Stimulated activated CD4-positive, alpha-beta T cell treated with anti-CD3 and anti-CD28 coated beads, Interleukin-15, amount 100 ng/mL, for 1 hour (primary cell): ENCODE measurements around the gene FOXJ1.
"Not testable (repeated sequence)": the region's sequence is repeated elsewhere in the genome, so short reads cannot be mapped to it uniquely, and the experiment has no call there.

ENCODE experiments used
- DNase-seq, 2 donors: peaks; one replicate each; pipeline ENCODE4 v3.0.0-alpha.2; 2020; ENCODE audit warnings: low read depth in 1 of 2, low spot score in 1 of 2

FOXJ1 gene, protein sequence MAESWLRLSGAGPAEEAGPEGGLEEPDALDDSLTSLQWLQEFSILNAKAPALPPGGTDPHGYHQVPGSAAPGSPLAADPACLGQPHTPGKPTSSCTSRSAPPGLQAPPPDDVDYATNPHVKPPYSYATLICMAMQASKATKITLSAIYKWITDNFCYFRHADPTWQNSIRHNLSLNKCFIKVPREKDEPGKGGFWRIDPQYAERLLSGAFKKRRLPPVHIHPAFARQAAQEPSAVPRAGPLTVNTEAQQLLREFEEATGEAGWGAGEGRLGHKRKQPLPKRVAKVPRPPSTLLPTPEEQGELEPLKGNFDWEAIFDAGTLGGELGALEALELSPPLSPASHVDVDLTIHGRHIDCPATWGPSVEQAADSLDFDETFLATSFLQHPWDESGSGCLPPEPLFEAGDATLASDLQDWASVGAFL

DNA sequence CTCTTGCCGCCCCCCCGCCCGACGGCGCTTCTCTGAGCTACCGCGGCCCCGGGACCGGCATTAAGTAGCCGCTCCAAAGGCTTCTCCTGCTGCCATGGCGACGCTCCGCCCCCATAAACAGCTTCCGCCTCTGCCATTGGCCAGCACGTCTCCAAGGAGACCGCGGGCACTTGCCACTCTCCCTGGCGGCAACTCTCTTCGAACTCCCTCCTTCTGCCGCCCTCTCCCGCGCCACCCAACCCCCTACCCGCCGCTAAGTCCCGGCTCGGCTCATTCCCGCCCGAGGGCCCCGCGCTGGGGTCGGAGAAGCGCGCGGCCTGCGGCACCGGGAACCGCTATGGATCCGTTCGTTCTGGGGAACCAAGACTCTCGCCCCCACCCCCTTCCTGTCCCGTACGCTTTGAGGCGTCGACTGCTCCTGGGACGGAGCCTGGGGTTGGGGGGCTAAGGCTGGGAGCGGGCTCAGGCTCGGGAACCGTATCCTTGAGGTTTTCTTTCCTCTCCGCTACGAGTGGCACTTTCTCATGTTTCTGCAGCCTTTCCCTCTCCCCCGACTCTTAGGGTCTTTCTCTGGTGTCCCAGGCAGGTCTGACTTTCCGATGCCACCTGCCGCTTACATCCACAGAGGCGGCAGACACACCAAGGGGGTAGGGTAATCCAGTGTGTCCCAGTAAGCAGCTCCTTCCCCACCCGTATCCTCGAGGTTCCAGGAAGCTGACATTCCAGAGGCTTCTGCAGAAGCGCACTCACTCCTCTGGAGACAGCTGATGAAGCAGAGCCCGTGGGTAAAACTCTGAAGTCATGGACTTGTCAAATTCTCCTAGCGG is at the start of gene FOXJ1:
FOXJ1 (minus strand) TSS at position 34 of the 827 bp plus-strand sequence. CDS start 850 bp downstream, outside the sequence.
- DNase-seq = peak; percentile 81 to 83

DNA sequence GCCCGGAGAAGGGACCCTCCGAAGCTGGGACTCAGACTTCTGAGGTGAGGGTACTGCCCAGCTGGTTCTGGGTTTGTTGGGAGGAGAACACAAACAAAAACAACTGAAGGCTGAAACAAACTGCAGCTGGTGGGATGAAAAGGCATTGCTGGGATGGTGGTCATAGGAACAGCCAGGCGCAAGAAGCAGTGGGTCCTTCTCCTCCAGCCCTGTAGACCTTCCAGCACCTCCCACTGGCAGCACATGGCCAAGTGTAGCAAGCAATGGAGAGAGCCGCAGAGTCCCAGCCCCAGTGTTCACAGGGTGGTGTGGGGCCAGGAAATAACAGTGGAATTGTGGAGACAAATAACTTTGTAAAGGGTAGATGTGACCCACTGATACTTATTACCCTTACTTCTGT is 48.7 kb upstream of the FOXJ1 start:
- DNase-seq = no peak

DNA sequence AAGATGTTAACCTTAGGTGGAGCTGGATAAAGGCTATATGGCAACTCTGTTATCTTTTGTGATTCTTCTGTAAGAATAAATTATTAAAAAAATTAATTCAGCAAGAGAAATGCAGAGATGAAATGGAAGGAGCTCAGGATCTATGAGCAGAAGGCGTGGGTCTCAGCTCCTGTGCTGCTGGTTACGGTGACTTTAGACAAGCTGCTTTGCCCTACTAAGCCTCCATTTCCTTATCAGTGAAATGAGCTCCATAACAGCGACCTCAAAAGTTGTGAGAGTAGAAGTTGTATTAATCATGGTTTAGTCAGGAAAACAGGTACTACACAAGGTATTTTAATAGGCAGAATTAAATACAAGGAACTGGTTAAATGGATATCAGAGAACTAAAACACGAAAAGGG is 48.2 kb upstream of the FOXJ1 start:
- no peak for DNase-seq

DNA sequence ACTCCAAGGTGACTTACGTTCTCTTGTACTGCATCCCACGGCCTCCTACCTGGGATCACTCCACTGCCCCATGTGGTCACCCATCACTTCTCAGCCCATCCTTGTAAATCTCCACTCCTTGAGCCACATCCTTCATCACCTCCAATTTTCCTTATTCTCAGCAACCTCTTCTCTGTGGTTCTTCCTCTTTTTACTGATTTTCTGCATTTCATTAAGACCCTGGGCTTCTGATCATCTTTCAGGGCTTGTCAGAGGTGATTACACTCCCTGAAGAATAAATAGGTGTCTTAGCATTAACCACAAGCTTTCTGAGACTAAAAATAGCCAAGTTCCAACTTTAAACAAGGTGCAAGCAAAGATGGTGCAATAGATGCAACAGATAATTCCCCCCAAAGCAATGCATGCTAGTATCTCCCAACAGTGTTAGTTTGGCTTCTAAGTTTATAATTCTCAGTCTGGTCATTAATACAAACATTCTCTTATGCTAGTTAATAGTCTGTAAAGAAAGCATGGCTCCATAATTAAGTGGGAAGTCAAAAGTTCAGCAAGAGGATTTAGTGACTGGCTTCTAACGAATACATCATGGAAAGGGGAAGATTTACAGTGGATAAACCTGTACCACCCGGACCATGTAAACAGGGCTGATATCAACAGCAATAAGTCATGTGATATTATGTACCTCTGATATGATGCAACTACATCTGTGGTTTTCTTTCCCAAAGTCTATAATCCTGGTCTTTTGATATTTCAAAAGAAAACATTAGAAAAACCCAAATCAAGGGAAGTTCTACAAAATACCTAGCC is 47.4 kb upstream of the FOXJ1 start:
- DNase-seq = no peak

DNA sequence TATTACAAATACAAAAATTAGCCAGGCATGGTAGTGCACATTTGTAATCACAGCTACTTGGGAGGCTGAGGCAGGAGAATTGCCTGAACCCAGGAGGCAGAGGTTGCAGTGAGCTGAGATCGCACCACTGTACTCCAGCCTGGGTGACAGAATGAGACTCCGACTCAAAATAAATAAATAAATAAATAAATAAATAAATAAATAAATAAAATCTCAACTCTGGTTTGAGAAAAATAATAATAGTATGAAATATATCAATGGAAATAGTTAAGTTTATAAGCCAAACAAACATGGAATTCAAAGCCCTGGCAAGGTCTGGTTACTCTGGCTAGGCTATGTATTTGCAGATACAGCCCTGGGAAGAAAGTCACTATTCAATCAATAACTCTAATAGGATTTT is 45.7 kb upstream of the FOXJ1 start:
- DNase-seq = not testable (repeated sequence)

DNA sequence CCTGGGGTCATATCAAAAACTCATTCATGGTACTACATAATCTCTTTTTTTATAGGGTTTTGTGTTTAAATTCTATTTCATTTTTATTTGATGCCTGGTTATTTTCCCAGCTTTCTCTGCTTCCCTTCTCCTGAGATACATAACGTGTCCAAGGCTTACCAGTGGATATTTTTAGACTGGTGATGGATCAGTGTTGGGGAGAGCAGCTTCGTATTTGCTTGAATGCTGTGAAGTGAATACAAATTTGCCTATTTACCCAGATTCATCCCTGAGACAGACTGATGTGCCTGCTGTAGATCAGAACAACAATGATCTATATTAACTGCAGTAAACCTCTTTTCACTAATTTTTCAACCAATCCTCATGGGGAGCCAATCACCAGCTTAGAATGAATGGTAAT is 43.2 kb upstream of the FOXJ1 start:
- no peak for DNase-seq

DNA sequence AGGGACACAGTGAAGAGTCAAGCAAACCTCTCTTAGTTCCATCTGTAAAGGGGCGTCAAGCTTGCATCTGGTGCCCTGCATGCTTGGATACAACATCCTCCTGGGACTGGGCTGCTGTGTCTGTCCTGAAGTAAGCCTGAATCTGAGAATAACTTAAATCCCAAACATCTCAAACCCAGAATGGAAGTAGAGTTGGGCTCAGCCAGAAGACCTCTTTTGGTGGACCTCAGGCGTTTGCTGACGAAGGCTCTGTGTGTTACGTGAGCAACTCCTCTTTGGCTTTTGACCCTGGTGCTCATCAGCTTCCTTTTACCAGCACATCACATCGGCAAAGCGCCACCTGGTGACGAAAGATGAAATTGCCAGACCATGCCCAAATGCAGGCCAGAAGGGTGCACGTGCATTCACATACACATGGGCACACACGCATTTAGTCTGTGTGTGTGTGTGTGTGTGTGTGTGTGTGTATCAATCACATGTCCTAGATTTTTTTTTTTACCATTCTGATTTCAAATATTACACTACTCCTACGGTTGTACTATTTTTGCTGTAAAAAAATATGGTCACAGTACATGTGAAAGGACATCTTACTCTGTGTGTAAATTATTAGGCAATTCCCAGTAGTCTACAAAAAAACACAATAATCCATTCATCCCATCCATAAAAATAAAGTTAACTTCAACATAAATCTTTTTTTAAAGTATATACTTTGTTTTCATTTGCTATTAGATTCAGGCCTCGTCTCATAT is 41.1 kb upstream of the FOXJ1 start:
- peak; percentile 84 to 94 for DNase-seq

DNA sequence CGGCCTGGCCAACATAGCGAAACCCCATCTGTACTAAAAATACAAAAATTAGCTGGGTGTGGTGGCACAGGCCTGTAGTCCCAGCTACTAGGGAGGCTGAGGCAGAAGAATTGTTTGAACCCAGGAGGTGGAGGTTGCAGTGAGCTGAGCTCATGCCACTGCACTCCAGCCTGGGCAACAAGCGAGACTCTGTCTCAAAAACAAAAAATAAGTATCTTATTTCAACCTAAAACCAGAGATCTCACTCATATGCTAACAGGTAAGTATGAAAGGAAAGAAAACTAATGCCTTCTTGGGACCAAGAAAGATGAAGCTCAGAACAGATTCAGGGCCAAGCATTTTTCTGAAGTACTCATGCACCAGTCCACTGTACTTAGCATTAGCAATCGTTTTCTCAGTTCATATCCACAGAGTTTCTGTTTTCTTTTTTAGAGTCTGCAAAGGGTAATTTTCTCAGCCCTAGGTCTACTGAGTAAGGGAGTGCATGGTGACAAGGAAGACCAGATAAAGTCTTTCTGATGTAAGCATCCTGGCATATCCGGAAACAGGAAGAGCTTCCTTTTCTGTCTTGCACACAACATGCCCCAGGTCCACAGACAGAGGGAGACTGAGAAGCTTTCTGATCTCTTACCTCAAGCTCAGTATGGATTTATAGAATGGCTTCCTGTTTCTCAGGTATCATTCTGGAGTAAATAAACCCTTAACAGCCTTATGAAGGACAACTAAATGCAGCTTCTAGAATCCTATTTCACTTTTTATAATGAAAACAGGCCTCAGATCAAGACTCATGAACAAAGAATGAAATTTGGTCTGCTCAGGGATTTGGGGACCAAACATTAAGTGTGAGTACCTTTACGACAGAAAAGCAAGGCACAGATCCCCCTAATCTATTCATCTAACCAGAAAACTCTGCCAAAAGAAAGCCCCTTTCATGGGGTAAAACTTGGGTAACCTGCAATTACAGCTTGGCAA is 38.7 kb upstream of the FOXJ1 start:
- no peak for DNase-seq

DNA sequence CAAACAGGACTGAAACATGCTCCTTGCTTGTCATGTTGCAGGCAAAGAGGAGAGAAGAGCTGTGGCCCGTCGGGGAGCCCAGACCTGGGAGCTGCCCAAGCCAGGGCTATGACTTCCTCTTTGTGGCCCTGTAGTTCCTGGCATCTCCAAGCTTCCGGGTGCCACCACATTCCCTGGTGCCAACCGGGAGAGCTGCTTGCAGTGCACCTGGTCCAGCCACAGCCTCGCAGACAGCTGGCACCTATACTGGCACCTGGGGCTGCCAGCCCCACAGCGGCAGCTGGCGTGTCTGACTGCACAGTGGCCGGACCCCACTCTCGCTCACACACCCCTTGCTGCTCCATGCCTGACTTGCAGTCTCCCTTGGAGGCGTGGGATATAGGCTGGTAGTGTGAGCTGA is 37.1 kb upstream of the FOXJ1 start:
- DNase-seq = no peak

DNA sequence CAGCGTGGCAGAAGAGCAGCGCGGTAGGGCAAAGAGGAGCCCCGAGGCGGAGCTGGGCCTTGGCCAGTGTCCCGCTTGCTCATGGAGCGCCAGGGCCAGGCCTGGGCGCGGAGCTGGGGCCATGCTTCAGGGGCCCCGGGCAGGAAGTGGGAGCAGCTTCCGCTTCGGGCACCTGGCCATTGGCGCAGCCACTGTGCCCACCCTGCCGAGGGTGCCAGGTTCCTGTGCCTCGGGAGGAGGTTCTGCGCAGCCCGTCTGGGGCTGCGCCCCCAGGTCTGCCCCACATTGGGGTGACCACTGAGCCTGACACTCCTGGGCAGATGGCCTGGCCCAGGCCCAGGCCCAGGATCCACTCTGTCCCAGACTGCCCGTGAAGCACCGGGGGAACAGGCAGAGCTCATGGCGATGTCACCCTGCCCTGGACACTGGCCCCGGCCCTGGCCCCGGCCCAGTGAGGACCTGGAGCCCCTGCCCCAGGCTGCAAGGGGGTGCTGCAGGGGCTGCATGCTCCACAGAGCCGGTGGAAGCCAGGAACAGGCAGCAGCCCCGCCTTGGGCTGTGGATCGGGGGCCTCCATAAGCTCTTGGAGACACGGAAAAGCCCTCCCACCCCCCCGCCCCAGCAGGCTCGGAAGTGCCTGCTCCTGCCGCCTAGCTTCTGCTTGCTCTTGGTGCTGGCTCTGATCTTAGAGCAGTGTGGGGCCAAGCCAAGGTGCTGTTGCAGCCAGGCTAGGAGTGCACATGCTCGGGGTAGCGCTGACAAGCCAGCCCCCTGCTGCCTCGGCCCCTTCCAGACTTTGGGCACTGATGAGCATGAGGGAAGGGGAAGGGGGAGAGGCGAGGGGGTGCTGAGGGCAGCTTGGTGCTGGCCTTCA is 35.9 kb upstream of the FOXJ1 start:
- no peak for DNase-seq

DNA sequence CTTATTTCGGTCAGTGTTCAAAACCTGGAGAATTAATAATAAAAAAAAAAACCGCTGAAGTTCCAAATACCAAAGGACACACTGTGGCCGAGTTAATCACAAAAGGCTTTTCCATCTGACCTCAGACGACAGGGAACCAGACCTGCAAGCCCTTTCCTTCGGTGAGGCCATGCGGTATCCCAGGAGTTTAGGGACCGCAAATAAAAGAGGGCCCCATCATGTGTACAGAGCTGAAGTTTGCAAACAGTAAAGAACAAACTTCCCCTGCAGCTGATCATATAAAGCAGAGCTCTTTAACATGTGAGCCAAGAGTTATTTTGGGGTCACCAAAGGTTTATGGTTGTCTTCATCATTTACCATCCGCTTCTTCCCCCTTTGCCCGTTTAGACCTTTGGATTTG is 33.0 kb upstream of the FOXJ1 start:
- DNase-seq = no peak

DNA sequence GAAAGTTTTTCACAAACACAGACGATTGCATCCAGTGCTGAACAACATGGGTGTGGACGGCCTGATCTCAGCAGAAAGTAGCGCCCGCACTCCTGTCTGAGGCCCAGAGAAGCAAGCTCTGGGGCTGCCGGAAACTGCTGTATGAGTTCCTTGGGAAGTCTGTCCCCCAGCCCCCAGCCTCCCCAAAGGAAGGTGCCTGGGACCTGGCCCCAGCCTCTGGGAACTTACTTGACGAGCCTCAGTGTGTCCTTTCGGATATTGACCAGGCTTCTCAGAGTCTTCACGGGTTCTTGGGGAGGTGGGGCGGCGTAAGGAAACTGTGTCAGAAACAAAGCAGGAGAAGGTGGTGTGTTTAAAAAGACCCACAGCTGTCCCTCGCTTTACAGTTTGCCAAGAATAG is 32.4 kb upstream of the FOXJ1 start:
- DNase-seq = no peak

DNA sequence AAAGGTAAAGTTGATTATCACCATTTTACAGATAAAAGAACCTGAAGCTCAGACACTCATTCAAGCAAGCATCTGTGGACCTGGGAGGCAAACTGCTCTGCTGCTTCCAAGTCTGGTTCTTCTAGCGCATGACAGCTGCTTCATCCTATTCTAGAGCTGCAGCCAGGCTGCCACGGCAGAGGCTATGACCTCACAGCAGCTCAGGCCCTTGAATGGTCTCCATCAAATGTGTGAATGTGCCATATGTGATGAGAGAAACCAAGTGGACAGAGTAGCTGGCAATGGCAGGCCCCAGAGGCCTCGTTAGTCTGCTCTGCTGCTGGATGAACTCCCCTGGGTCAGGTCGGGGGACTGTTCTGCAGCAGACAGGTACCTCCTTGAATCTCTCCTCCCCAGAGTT is 30.7 kb upstream of the FOXJ1 start:
- no peak for DNase-seq

DNA sequence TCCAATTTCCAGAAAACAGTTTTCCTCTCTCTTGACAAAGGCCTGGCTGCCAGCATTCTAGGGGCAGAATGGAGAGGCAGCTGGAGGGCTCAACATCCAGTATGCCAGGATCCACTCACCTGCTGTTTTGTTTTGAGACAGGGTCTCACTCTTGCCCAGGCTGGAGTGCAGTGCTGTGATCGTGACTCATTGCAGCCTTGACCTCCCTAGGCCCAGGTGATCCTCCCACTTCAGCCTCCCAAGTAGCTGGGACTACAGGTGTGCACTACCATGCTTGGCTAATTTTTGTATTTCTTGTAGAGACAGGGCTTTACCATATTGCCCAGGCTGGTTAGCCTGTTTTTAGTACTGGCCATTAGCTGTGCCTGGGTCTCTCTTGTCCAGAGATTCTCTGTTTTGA is 29.1 kb upstream of the FOXJ1 start:
- no peak for DNase-seq

DNA sequence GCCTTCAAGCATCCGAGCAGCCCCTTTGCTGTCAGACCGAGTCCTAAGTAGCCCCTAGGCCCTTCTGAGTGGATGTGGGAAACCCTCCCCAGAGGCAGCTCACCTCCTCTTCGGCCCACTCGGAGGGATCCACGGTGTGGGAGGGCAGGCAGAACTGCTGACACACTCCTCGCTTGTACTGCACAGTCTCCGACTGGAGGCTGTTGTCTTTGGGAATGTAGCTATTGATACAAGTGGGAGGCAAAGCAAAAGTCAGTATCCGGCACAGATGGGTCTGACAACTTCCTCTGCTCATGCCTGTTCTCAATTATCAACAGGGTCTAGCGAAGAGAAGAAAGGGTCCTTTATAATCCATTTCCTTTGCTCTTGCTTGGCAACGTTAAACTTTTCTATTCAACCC is 25.9 kb upstream of the FOXJ1 start:
- no peak for DNase-seq

DNA sequence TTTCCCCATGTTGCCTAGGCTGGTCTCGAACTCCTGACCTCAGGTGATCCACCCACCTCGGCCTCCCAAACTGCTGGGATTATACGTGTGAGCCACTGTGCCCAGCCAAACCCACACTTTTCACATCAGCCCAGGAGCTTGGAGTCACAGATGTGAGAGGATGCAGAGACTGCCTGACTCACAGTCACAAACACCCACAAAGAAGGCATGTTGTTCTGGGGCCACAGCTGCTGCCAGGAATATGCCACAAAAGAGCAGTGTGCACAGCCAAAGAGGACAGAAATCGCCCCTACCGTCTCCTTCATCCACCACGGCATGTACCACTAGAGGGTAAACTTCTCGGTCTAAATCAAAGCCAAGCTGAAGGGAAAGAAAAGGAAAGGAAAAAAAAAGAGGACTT is 25.1 kb upstream of the FOXJ1 start:
- DNase-seq = no peak

DNA sequence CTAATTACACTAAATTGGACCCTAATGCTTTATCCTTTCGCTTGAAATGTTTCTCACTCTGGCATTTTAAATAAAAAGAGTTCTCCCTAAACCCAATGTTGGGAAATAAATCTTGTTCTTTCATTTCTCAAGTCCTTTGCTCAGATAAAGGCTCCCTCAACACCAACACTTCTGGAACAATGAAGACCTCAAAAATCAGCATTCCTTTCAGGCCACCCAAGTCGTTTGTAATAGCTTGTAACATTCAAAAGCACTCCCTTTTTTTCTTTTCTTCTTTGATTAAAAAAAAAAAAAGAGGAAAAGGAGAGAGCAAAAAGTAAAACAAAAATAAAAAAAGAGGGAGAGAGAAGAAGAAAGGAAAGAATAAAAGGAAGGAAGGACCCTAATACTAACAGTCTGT is 23.3 kb upstream of the FOXJ1 start:
- no peak for DNase-seq

DNA sequence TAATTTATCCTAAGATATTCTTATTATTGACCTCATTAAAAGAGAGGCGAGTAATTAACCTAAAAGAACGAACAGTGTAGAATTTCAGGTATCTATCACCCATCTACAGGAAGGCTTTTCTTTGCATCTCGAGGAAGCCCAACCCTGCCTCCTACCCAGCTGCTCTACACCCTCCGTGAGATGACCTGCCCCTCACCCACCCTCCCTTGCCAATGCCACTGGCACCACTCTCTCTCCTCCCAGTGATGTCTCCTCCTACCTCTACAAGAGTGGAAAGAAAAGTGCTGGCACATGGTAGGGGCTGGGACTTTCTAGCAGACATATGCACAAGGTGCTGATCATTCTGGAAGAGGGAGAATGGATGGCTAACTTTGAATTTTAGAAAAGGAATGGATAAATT is 22.9 kb upstream of the FOXJ1 start:
- no peak for DNase-seq
